Measurements from ENCODE around the gene PIGS.

Gene PIGS

GRCh38 chr17:28554565-28554964 is 16.8 kb downstream of the PIGS start:
- no peak overlapping the region for H3K27ac ChIP-seq
- TF ChIP-seq ZFX (IDR thresholded peaks at IDR 0.05) (no peak), CTCF (conservative IDR thresholded peaks at IDR 0.05) (no peak)

GRCh38 chr17:28553000-28553505 is 18.3 kb downstream of the PIGS start:
- no peak overlapping the region for H3K27ac ChIP-seq
- no peak for TF ChIP-seq ZFX (IDR thresholded peaks at IDR 0.05)
- no peak for TF ChIP-seq CTCF (conservative IDR thresholded peaks at IDR 0.05)

- peak within 1 kb of the TSS; percentile 64 for H3K27ac ChIP-seq
- no peak for TF ChIP-seq CTCF (conservative IDR thresholded peaks at IDR 0.05)
- peak; percentile 89; the same call in 1 of the 2 replicates for TF ChIP-seq ZFX (IDR thresholded peaks at IDR 0.05)
Measured at GRCh38 chr17:28552176-28552999, 18.9 kb downstream of the PIGS start, which contains the start of gene UNC119. Gene UNC119 (minus strand): TSS chr17:28552624. CDS start chr17:28552557, 67 bp downstream.

DNA sequence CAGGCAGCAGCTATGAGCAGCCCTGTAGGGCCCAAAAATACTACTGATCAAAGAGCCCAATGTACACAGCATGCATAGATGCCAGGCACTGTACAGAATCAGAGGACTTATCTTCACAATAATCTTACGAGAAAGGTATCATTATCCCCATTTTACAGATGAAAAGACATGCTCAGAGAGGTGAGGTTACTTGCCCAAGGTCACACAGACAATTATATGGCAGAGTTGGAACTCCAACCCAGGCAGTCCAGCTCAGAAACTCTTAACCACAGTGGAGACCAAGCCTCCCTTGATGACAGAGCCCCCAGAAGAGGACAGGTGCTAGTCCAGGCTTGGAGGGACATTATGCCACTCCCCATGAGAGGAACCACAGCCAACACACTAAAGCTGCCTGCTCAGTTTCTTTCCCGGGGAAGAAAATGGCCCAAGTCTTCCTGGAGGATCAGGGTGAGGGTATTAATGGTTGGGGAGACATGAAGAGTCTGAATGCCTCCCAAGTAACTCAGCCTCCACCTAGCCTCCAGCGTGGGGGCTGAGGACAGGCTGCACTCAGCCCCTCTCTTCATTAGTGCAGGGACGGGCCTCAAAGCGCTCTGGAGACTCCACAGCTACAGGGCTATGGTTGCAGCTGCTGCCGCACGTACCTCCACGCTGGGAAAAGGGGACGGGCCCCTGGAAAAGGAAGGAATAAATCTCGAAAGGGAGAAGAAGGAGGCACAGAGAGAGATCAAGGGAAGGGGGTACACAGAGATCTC is 19.7 kb downstream of the PIGS start:
- H3K27ac ChIP-seq: peak overlapping the region; percentile 64
- TF ChIP-seq ZFX (IDR thresholded peaks at IDR 0.05) (no peak), CTCF (conservative IDR thresholded peaks at IDR 0.05) (no peak)

- no peak overlapping the region for H3K27ac ChIP-seq
- no peak for TF ChIP-seq CTCF (conservative IDR thresholded peaks at IDR 0.05)
- no peak for TF ChIP-seq ZFX (IDR thresholded peaks at IDR 0.05)
Measured at GRCh38 chr17:28550858-28551257, 20.5 kb downstream of the PIGS start.

GRCh38 chr17:28549236-28550132 is 21.8 kb downstream of the PIGS start:
- TF ChIP-seq ZFX (IDR thresholded peaks at IDR 0.05): no peak
- TF ChIP-seq CTCF (conservative IDR thresholded peaks at IDR 0.05): no peak
- H3K27ac ChIP-seq: no peak overlapping the region

Data from C4-2B (cell line).